GM12875 (cell line): ENCODE data around the gene SFMBT2.

Experiments
- H3K4me3 ChIP-seq: one replicate; pipeline ENCODE4 v1.5.1; 2011; ENCODE audit warnings: low read depth, low read length, control low read depth
- CTCF ChIP-seq: IDR thresholded peaks from 2 replicates; pipeline ENCODE4 v1.5.1; 2011; ENCODE audit warnings: low read depth, mild to moderate bottlenecking, control low read depth, inconsistent platforms, low read length, moderate library complexity, borderline replicate concordance; ENCODE audit not compliant: insufficient read depth

Gene SFMBT2

GRCh38 chr10:7173948-7174347 lies 236.9 kb downstream of the SFMBT2 start:
- H3K4me3 ChIP-seq, result no peak overlapping the region
- TF ChIP-seq CTCF, result no peak

GRCh38 chr10:7171825-7172224 lies 239.0 kb downstream of the SFMBT2 start:
- no peak for TF ChIP-seq CTCF
- H3K4me3 ChIP-seq, result no peak overlapping the region

- no peak for TF ChIP-seq CTCF
- H3K4me3 ChIP-seq, result no peak overlapping the region
Measured at GRCh38 chr10:7170626-7171322, 240.1 kb downstream of the SFMBT2 start.

- TF ChIP-seq CTCF, result no peak
- no peak overlapping the region for H3K4me3 ChIP-seq
Measured at GRCh38 chr10:7168414-7168813, 242.4 kb downstream of the SFMBT2 start.

- no peak overlapping the region for H3K4me3 ChIP-seq
- TF ChIP-seq CTCF, result no peak
Measured at GRCh38 chr10:7165500-7166177, 245.2 kb downstream of the SFMBT2 start.

GRCh38 chr10:7164955-7165354 lies 245.9 kb downstream of the SFMBT2 start:
- TF ChIP-seq CTCF, result no peak
- H3K4me3 ChIP-seq, result no peak overlapping the region

- TF ChIP-seq CTCF, result no peak
- no peak overlapping the region for H3K4me3 ChIP-seq
Measured at GRCh38 chr10:7162331-7162730, 248.5 kb downstream of the SFMBT2 start.
